ENCODE results near the gene TBCD. TPM values are rescaled to one million over a fixed set of nuclear protein-coding genes. Genes with fewer than 3 reads are reported as not detected.

The TBCD gene
- total and polyA plus RNA-seq, 8 donors = 28.7 to 161 (median 40.0) TPM

DNA sequence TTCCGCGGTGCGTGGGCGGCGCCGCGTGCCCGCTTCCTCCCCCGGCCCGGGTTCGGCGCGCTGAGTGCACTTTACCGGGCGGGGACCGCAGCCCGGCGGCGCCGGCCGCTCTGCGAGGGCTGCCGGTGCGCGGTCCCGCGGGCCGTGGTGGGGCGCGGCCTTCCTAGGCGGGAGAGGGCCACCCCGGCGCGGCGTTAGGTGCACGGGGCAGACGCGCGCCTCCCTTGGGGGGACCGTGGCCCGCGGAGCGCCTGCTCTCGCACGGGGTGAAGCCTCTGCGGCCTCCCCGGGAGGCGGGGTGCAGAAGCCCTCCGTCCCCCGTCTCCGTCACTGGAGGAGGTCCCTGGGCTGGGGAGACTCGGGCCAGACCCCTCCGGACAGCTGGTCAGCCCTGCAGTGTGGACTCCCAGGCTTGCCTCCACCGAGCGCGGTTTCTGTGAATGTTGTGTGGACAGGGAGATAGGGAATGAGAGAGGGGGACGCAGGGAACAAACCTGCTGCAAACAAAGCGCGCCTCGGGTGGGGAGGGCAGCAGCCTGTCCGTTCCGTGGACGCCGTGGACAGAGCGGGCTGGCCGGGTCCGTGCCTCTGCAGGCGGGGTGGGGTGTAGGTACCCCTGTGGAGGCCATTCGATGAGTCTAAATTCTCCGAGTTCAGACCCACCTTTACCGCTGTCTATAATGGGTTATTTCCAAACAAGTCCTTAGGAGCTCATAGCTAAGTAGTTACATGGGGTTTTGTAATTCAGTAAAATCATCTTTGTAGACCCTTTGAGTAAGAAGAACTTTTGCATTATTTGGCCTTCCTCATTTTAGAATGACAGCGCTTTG, 721 bp downstream of the TBCD start:
- intact Hi-C loops (cut with DNase I) = no loop called here
- H3K27me3 ChIP-seq = no peaks in the 10 kb centered on the region
- H3K4me3 ChIP-seq = peak overlapping the region; percentile 85 to 98 (median 88)
- ATAC-seq = peak in 2 of 4 donors; percentile 0 to 14
- 1 to 2% methylated on average over 55 to 72 of the region's 72 CpGs for WGBS, 2 donors
- no peaks in the 10 kb centered on the region for H3K9me3 ChIP-seq
- FAIRE-seq = no peak
- peak in 2 of 6 donors; percentile 57 to 72 for DNase-seq
- H3K36me3 ChIP-seq = no peaks in the 10 kb centered on the region
- peaks cover 0 to 5% (median 4%) of the 10 kb centered on the region in 3 donors for H3K4me1 ChIP-seq
- TF ChIP-seq, protein P1, sequence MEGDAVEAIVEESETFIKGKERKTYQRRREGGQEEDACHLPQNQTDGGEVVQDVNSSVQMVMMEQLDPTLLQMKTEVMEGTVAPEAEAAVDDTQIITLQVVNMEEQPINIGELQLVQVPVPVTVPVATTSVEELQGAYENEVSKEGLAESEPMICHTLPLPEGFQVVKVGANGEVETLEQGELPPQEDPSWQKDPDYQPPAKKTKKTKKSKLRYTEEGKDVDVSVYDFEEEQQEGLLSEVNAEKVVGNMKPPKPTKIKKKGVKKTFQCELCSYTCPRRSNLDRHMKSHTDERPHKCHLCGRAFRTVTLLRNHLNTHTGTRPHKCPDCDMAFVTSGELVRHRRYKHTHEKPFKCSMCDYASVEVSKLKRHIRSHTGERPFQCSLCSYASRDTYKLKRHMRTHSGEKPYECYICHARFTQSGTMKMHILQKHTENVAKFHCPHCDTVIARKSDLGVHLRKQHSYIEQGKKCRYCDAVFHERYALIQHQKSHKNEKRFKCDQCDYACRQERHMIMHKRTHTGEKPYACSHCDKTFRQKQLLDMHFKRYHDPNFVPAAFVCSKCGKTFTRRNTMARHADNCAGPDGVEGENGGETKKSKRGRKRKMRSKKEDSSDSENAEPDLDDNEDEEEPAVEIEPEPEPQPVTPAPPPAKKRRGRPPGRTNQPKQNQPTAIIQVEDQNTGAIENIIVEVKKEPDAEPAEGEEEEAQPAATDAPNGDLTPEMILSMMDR (IDR thresholded peaks at IDR 0.05) = no peak
- H3K27ac ChIP-seq = peak overlapping the region in 1 of 4 donors; percentile 49

DNA sequence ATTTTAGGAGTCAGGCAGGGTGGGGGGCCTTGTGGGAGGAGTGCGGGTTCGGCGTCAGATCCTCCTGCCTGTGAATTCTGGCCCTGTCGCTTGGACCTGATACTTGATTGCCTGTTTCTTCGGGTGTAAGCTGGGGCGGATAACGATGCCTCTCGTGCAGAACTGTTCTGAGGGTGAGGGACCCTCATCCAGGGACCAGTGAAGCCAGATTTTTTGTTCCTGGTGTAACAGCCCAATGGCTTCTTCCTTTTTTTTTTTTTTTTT, 1.3 kb downstream of the TBCD start:
- Histone ChIP-seq H3K27me3 (no peaks in the 10 kb centered on the region), H3K9me3 (no peaks in the 10 kb centered on the region), H3K4me1 (peaks cover 0 to 5% (median 4%) of the 10 kb centered on the region in 3 donors), H3K4me3 (peak overlapping the region in 1 of 4 donors; percentile 90), H3K27ac (no peak overlapping the region), H3K36me3 (no peaks in the 10 kb centered on the region)
- DNase-seq (no peak), FAIRE-seq (no peak), ATAC-seq (no peak)
- TF ChIP-seq, protein P1 (IDR thresholded peaks at IDR 0.05) = no peak
- intact Hi-C loops (cut with DNase I) = no loop called here
- WGBS, 2 donors = 46 to 48% methylated on average over 8 of the region's 8 CpGs

DNA sequence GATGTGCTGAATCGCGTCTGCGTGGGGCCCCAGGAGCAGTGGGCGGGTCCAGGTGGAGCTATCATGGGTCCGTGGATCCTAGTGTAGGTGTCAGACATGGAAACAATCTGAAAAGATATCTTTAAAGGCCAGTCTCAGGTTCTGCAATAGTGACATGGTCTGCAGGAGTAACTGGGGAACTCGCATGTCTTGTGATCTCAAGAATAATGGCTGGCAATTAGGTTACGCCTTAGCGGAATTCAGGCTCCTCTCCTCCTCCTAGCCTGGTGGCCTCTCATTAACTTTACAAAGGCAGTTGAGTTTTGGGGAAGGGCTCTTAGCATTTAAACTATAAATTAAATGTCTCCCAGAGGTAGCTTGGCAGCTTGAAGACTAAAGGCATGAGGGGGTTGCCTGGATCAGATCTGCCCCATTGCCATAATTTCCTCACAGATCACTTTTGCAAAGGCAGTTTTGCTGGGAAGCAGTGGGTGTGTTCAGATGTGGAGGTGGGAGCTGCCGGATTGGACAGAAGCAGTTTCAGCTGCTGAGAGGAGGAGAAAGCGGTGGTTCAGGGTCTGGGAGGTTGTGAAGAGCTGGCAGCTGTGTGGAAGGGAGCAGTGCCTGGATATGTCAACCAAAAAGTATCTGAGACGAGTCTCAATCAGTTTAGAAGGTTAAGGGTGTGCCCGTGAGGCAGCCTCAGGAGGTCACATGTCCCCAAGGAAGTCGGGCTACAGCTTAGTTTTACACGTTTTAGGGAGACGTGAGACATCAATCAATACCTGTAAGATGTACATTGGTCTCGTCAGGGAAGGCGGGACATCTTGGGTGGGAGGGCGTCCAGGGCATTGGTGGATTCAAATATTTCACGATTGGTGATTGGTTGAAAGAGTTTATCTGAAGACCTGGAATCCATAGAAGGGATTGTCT, 2.7 kb downstream of the TBCD start:
- no peak for FAIRE-seq

DNA sequence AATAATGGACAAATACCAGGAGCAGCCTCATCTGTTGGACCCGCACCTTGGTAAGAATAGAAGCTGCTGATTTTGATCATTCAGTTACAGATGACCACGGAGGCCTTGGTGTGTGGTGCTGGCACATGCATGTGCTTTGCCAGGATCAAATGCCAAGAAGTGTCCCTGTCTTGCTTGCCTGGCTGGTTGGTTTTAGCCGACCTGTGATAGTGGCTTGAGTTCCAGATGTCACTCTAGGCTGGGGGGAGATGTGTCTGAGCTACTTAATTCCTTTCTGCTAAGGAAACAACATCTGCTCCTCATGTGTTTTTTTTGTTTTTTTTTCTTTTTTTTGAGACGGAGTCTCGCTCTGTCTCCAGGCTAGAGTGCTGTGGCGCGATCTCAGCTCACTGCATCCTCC, 4.3 kb downstream of the TBCD start:
- Histone ChIP-seq H3K9me3 (no peaks in the 10 kb centered on the region), H3K27ac (no peak overlapping the region), H3K4me3 (no peak overlapping the region), H3K36me3 (no peaks in the 10 kb centered on the region), H3K27me3 (no peaks in the 10 kb centered on the region), H3K4me1 (peaks cover 0 to 5% (median 4%) of the 10 kb centered on the region in 3 donors)
- WGBS, 2 donors = 79% methylated on average over 7 of the region's 7 CpGs
- TF ChIP-seq, protein P1 (IDR thresholded peaks at IDR 0.05) = no peak
- no peak for DNase-seq
- FAIRE-seq = no peak
- intact Hi-C loops (cut with DNase I) = no loop called here
- ATAC-seq = no peak

More for the DNA sequence above, 2.7 kb downstream of the TBCD start:
- Histone ChIP-seq H3K27ac (no peak overlapping the region), H3K36me3 (no peaks in the 10 kb centered on the region), H3K27me3 (no peaks in the 10 kb centered on the region), H3K4me1 (peaks cover 0 to 5% (median 4%) of the 10 kb centered on the region in 3 donors), H3K9me3 (no peaks in the 10 kb centered on the region), H3K4me3 (no peak overlapping the region)
- TF ChIP-seq, protein P1 (IDR thresholded peaks at IDR 0.05) = no peak
- intact Hi-C loops (cut with DNase I) = no loop called here
- 86 to 87% methylated on average over 19 of the region's 19 CpGs for WGBS, 2 donors
- DNase-seq (no peak), ATAC-seq (no peak)
